Neuronal stem cell (in vitro differentiated cells): ENCODE results near the gene RMDN2.

ENCODE experiments used
- DNase-seq: peaks from one replicate; pipeline ENCODE4 v3.0.0-alpha.2; 2013; ENCODE audit warnings: low spot score
- H2AFZ ChIP-seq: one replicate; pipeline ENCODE4 v1.6.1; 2013; ENCODE audit warnings: mild to moderate bottlenecking, low read length, inconsistent platforms
- H2AK5ac ChIP-seq: 2 replicates; pipeline ENCODE4 v1.6.1; 2013; ENCODE audit warnings: low read depth, mild to moderate bottlenecking, inconsistent platforms, low read length, moderate library complexity, mixed read lengths
- H2BK120ac ChIP-seq: 2 replicates; pipeline ENCODE4 v1.6.1; 2013; ENCODE audit warnings: low read depth, mild to moderate bottlenecking, inconsistent platforms, low read length, moderate library complexity, mixed read lengths
- H2BK12ac ChIP-seq: one replicate; pipeline ENCODE4 v1.6.1; 2013; ENCODE audit warnings: low read length, inconsistent platforms
- H2BK15ac ChIP-seq: 2 replicates; pipeline ENCODE4 v1.6.1; 2013; ENCODE audit warnings: mild to moderate bottlenecking, low read length, inconsistent platforms, mixed read lengths
- H2BK5ac ChIP-seq: one replicate; pipeline ENCODE4 v1.6.1; 2013; ENCODE audit warnings: inconsistent platforms, mild to moderate bottlenecking, low read length, moderate library complexity
- H3K14ac ChIP-seq: one replicate; pipeline ENCODE4 v1.6.1; 2013; ENCODE audit warnings: low read length, inconsistent platforms
- H3K18ac ChIP-seq: 2 replicates; pipeline ENCODE4 v1.6.1; 2013; ENCODE audit warnings: low read length, inconsistent platforms
- H3K23ac ChIP-seq: 2 replicates; pipeline ENCODE4 v1.6.1; 2013; ENCODE audit warnings: low read depth, mild to moderate bottlenecking, mixed read lengths, low read length, inconsistent platforms; ENCODE audit not compliant: poor library complexity
- H3K27ac ChIP-seq: replicated peaks from 3 replicates; pipeline ENCODE4 v1.5.1; 2013; ENCODE audit warnings: low read length, inconsistent platforms
- H3K27me3 ChIP-seq, 3 experiments: 2 replicates each; pipeline ENCODE4 v1.6.1; 2013; ENCODE audit warnings: low read length in 3 of 3, mild to moderate bottlenecking in 2 of 3, inconsistent platforms in 1 of 3, low read depth in 1 of 3, mixed read lengths in 1 of 3, moderate library complexity in 1 of 3; ENCODE audit not compliant: control insufficient read depth in 3 of 3, insufficient read depth in 3 of 3
- H3K36me3 ChIP-seq, 2 donors: replicated peaks in 1 of 2; 2 replicates each; pipeline ENCODE4 v1.6.1; 2013; ENCODE audit warnings: low read length in 2 of 2; ENCODE audit not compliant: control insufficient read depth in 2 of 2, insufficient read depth in 2 of 2
- H3K4ac ChIP-seq: 2 replicates; pipeline ENCODE4 v1.6.1; 2013; ENCODE audit warnings: inconsistent platforms, mild to moderate bottlenecking, low read length, moderate library complexity
- H3K4me1 ChIP-seq, 2 donors: 1 replicate in 1 of 2; 2 replicates in 1 of 2; pipeline ENCODE4 v1.6.1; 2013; ENCODE audit warnings: low read length in 2 of 2, low read depth in 1 of 2; ENCODE audit not compliant: control insufficient read depth in 2 of 2, insufficient read depth in 1 of 2
- H3K4me2 ChIP-seq: one replicate; pipeline ENCODE4 v1.6.1; 2013; ENCODE audit warnings: mild to moderate bottlenecking, low read length, inconsistent platforms; ENCODE audit not compliant: insufficient read depth, poor library complexity, severe bottlenecking
- H3K4me3 ChIP-seq, 2 donors: 2 replicates each; pipeline ENCODE4 v1.5.1; 2013; ENCODE audit warnings: low read length in 2 of 2, mild to moderate bottlenecking in 2 of 2, inconsistent platforms in 1 of 2, moderate library complexity in 1 of 2
- H3K79me1 ChIP-seq: one replicate; pipeline ENCODE4 v1.6.1; 2013; ENCODE audit warnings: low read depth, mild to moderate bottlenecking, inconsistent platforms, low read length, moderate library complexity
- H3K9ac ChIP-seq: one replicate; pipeline ENCODE4 v1.6.1; 2013; ENCODE audit warnings: mild to moderate bottlenecking, low read depth, low read length, inconsistent platforms; ENCODE audit not compliant: poor library complexity
- H3K9me3 ChIP-seq, 2 donors: replicated peaks in 1 of 2; 2 replicates each; pipeline versions ENCODE3 to v1.6.1; 2013; ENCODE audit warnings: low read length in 2 of 2, mild to moderate bottlenecking in 2 of 2, inconsistent platforms in 1 of 2, low read depth in 1 of 2, mixed read lengths in 1 of 2, moderate library complexity in 1 of 2; ENCODE audit not compliant: control insufficient read depth in 2 of 2, insufficient read depth in 1 of 2
- H4K8ac ChIP-seq: one replicate; pipeline ENCODE4 v1.6.1; 2013; ENCODE audit warnings: low read depth, mild to moderate bottlenecking, inconsistent platforms, low read length, moderate library complexity
- H4K91ac ChIP-seq: one replicate; pipeline ENCODE4 v1.6.1; 2013; ENCODE audit warnings: low read length, low read depth, mild to moderate bottlenecking, inconsistent platforms; ENCODE audit not compliant: poor library complexity
- WGBS, 2 donors: extraction: QIAGEN DNeasy Blood & Tissue Kit; methylation state at CpG; one replicate each; pipeline ENCODE4 v1.1.7; 2013; ENCODE audit warnings: missing lambda C conversion rate in 2 of 2, mixed read lengths in 1 of 2; ENCODE audit not compliant: insufficient read length in 2 of 2, insufficient replicate concordance in 1 of 2; ENCODE audit errors: extremely low coverage in 2 of 2; 5-methylcytosine and 5-hydroxymethylcytosine counted together

The RMDN2 gene

GRCh38 chr2:37987098-37987775, 62.1 kb downstream of the RMDN2 start:
- H3K79me1 ChIP-seq: no peaks in the 10 kb centered on the region
- no peak overlapping the region for H2AK5ac ChIP-seq
- no peak overlapping the region for H3K14ac ChIP-seq
- no peaks in the 10 kb centered on the region for H3K4me1 ChIP-seq
- no peak overlapping the region for H3K4me3 ChIP-seq
- no peak overlapping the region for H2BK12ac ChIP-seq
- H4K8ac ChIP-seq: no peak overlapping the region
- no peak overlapping the region for H3K4ac ChIP-seq
- H3K36me3 ChIP-seq: no peaks in the 10 kb centered on the region
- H2BK5ac ChIP-seq: no peak overlapping the region
- H2BK15ac ChIP-seq: no peak overlapping the region
- whole genome bisulfite sequencing, 2 donors: no CpG with 5 or more reads among the region's 4 CpGs
- no peaks in the 10 kb centered on the region for H3K9me3 ChIP-seq
- H3K4me2 ChIP-seq: no peak overlapping the region
- no peak overlapping the region for H3K18ac ChIP-seq
- no peaks in the 10 kb centered on the region for H3K27me3 ChIP-seq
- DNase-seq: no peak
- H4K91ac ChIP-seq: no peak overlapping the region
- no peak overlapping the region for H2BK120ac ChIP-seq
- no peak overlapping the region for H3K23ac ChIP-seq
- H3K27ac ChIP-seq: no peak overlapping the region
- H2AFZ ChIP-seq: no peak overlapping the region
- H3K9ac ChIP-seq: no peak overlapping the region

GRCh38 chr2:37992601-37993000, 67.5 kb downstream of the RMDN2 start:
- H2BK5ac ChIP-seq: no peak overlapping the region
- no peak overlapping the region for H3K18ac ChIP-seq
- no peak overlapping the region for H4K8ac ChIP-seq
- no peak overlapping the region for H3K4me3 ChIP-seq
- no peak overlapping the region for H3K4ac ChIP-seq
- WGBS, 2 donors: no CpG with 5 or more reads among the region's 3 CpGs
- no peaks in the 10 kb centered on the region for H3K27me3 ChIP-seq
- no peaks in the 10 kb centered on the region for H3K9me3 ChIP-seq
- no peak overlapping the region for H2BK12ac ChIP-seq
- no peak overlapping the region for H3K4me2 ChIP-seq
- no peaks in the 10 kb centered on the region for H3K4me1 ChIP-seq
- no peaks in the 10 kb centered on the region for H3K79me1 ChIP-seq
- no peak overlapping the region for H3K27ac ChIP-seq
- H2AFZ ChIP-seq: no peak overlapping the region
- no peak overlapping the region for H4K91ac ChIP-seq
- no peak overlapping the region for H2BK120ac ChIP-seq
- H2AK5ac ChIP-seq: no peak overlapping the region
- H3K23ac ChIP-seq: no peak overlapping the region
- H3K36me3 ChIP-seq: no peaks in the 10 kb centered on the region
- no peak overlapping the region for H3K9ac ChIP-seq
- DNase-seq: no peak
- H3K14ac ChIP-seq: no peak overlapping the region
- H2BK15ac ChIP-seq: no peak overlapping the region

GRCh38 chr2:37993143-37993542, 68.1 kb downstream of the RMDN2 start:
- Histone ChIP-seq H3K79me1 (no peaks in the 10 kb centered on the region), H3K27ac (no peak overlapping the region), H3K27me3 (no peaks in the 10 kb centered on the region), H2BK15ac (no peak overlapping the region), H2BK120ac (no peak overlapping the region), H2BK5ac (no peak overlapping the region), H3K36me3 (no peaks in the 10 kb centered on the region), H3K9ac (no peak overlapping the region), H3K9me3 (no peaks in the 10 kb centered on the region), H2AK5ac (no peak overlapping the region), H4K8ac (no peak overlapping the region), H3K4me3 (no peak overlapping the region), H3K4ac (no peak overlapping the region), H4K91ac (no peak overlapping the region), H3K4me2 (no peak overlapping the region), H3K4me1 (no peaks in the 10 kb centered on the region), H2BK12ac (no peak overlapping the region), H2AFZ (no peak overlapping the region), H3K14ac (no peak overlapping the region), H3K18ac (no peak overlapping the region), H3K23ac (no peak overlapping the region)
- DNase-seq: no peak
- no CpG with 5 or more reads among the region's 3 CpGs for WGBS, 2 donors

GRCh38 chr2:37997629-37998028, 72.5 kb downstream of the RMDN2 start:
- Histone ChIP-seq H3K9me3 (peaks cover 2 to 3% of the 10 kb centered on the region in 2 donors), H3K23ac (no peak overlapping the region), H3K79me1 (no peaks in the 10 kb centered on the region), H4K91ac (no peak overlapping the region), H3K27me3 (no peaks in the 10 kb centered on the region), H3K18ac (no peak overlapping the region), H2AFZ (no peak overlapping the region), H3K9ac (no peak overlapping the region), H2BK15ac (no peak overlapping the region), H2AK5ac (no peak overlapping the region), H3K4me2 (no peak overlapping the region), H2BK120ac (no peak overlapping the region), H3K4me3 (no peak overlapping the region), H4K8ac (no peak overlapping the region), H3K4ac (no peak overlapping the region), H3K36me3 (no peaks in the 10 kb centered on the region), H3K27ac (no peak overlapping the region), H3K4me1 (no peaks in the 10 kb centered on the region), H3K14ac (no peak overlapping the region), H2BK12ac (no peak overlapping the region), H2BK5ac (no peak overlapping the region)
- no peak for DNase-seq
- WGBS, 2 donors: no CpG with 5 or more reads among the region's 1 CpG
